Measurements from ENCODE around the gene ASPHD1.
"Not testable (repeated sequence)": the region's sequence is repeated elsewhere in the genome, so short reads cannot be mapped to it uniquely, and the experiment has no call there.

ASPHD1 gene

GRCh38 chr16:29908719-29909220 is 8.5 kb downstream of the ASPHD1 start:
- no peak for DNase-seq

DNA sequence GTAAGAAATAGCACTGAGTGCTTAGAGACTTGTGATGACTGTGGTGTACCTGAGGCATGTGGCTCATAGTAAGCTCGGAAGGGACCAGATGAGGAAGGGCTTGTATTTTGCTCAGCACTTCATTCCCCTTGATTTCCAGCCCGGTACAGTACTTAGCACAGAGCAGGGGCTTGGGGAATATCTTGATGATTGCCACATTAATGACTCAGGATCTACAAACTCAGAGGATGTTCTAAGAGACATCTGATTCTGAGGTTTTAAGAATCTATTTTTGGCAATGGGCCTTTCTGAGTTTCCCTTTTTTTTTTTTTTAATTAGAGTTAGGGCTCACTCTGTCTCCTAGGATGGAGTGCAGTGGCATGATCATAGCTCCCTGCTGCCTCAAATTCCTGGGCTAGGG is 9.1 kb downstream of the ASPHD1 start:
- no peak for DNase-seq

- DNase-seq, result not testable (repeated sequence)
Observed at GRCh38 chr16:29909851-29910250, 9.6 kb downstream of the ASPHD1 start.

- DNase-seq, result no peak
Observed at GRCh38 chr16:29910819-29911675, 10.8 kb downstream of the ASPHD1 start.

DNA sequence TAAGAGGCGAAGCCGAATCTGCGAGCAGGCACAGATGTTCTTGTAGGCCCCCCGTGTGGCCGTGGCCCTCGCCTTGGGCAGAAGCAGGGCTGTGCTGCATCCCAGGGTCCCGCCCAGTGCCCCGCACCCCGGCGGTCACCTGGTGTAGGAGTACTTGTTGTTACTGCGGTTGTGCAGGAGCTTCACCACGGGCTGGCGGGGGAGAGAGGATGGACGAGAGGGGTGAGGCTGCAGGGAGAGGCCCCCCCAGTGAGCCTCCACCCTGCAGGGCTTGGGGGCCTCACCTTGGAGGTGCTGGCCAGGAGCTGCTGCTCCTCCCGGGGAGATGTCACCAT is 11.4 kb downstream of the ASPHD1 start:
- DNase-seq, result no peak

- DNase-seq, result no peak
Observed at GRCh38 chr16:29912087-29912486, 11.8 kb downstream of the ASPHD1 start.

GRCh38 chr16:29913514-29913913 is 13.2 kb downstream of the ASPHD1 start:
- no peak for DNase-seq

- DNase-seq, result no peak
Observed at GRCh38 chr16:29915590-29916247, 15.4 kb downstream of the ASPHD1 start.

GRCh38 chr16:29916979-29917378 is 16.7 kb downstream of the ASPHD1 start:
- DNase-seq, result no peak

GRCh38 chr16:29920288-29921033 is 20.2 kb downstream of the ASPHD1 start:
- no peak for DNase-seq

DNA sequence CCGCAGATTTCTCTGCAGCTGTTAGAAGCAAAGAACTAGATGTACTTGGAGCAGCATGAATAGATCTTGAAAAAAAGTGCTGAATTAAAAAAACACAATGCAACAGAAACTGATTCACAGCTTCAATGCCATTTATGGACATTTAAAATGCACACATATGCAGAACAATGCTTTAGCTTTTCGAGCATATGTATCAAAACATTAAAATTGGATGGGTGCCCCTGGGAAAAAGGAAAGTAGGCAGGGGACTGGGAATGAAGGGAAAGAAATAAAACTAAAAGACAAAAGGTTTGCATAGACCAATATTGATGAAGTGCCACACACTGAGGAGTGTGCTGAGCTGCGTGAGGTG is 20.7 kb downstream of the ASPHD1 start:
- DNase-seq, result no peak

GRCh38 chr16:29922326-29922725 is 22.0 kb downstream of the ASPHD1 start:
- no peak for DNase-seq

DNA sequence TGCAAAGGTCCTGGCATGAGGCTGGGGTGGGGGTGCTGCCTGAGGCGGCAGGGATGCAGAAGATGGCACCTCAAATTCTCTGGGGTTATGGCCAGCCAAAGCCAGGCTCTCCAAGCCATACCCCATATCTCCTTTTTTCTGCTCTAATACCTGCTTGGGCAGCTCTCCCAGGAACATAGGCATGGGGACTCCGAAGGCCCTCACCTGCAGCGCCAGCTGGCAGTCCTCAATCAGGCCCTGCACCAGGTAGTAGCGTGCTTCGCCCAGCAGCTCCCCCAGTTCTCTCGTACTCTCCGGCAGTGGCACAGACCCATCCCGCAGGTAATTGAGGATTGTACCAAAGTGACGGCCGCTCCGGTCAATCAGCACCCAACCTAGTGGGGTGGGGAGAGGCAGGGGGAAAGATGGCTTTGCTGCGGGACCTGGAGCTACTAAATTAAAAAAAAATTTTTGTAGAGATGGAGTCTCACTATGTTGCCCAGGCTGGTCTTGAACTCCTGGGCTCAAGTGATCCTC is 22.8 kb downstream of the ASPHD1 start:
- DNase-seq, result no peak

- no peak for DNase-seq
Observed at GRCh38 chr16:29925105-29925756, 24.9 kb downstream of the ASPHD1 start.

- peak; percentile 60 for DNase-seq
Observed at GRCh38 chr16:29925781-29926710, 25.8 kb downstream of the ASPHD1 start, which contains the start of gene KCTD13. KCTD13 (minus strand) TSS chr16:29926226; CDS start chr16:29926033, 193 bp downstream.

DNA sequence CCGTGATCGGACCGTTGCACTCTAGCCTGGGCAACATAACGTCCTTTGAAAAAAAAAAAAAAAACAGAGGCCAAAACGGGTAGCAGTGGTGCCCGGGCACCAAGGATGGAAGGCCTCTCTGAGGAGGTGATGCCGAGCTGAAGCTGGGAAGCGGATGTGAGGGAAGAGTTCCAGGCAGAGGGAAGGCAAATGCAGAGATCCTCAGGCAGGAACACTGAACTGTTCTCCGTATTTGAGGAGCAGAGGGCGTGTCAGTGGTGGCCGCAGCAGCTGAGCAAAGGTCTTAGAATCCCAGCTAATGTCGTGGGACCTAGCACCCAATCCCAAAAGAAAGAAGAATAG is 26.4 kb downstream of the ASPHD1 start:
- DNase-seq, result no peak

GRCh38 chr16:29927070-29927905 is 27.0 kb downstream of the ASPHD1 start:
- no peak for DNase-seq

- DNase-seq, result not testable (repeated sequence)
Observed at GRCh38 chr16:29931750-29932149, 31.5 kb downstream of the ASPHD1 start.

DNA sequence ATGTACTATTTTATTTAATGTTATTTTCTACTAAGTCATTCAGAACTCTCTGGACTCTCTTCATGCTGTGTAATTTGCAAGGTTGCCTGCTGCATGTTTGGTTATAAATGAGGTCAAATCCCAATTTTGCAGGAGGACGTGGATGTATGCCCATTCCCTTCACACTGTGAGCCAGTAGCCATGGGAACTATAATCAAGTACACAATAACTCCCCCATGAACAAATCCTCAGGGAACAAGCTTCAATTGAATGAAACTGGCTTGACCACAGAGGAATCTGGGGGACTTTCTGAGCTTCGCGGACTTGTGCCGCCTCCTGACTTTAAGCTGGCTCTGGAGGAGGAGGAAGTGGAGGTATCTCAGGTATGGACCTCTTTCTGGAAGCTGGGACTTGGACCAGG is 40.4 kb downstream of the ASPHD1 start:
- no peak for DNase-seq

Data from cortex of kidney (tissue), 1 donor.